ENCODE results near the gene NDUFB7.
"Not testable (repeated sequence)": the region's sequence is repeated elsewhere in the genome, so short reads cannot be mapped to it uniquely, and the experiment has no call there.

GRCh38 chr19:14584372-14584771 lies 12.5 kb upstream of the NDUFB7 start:
- TF ChIP-seq, protein P1, sequence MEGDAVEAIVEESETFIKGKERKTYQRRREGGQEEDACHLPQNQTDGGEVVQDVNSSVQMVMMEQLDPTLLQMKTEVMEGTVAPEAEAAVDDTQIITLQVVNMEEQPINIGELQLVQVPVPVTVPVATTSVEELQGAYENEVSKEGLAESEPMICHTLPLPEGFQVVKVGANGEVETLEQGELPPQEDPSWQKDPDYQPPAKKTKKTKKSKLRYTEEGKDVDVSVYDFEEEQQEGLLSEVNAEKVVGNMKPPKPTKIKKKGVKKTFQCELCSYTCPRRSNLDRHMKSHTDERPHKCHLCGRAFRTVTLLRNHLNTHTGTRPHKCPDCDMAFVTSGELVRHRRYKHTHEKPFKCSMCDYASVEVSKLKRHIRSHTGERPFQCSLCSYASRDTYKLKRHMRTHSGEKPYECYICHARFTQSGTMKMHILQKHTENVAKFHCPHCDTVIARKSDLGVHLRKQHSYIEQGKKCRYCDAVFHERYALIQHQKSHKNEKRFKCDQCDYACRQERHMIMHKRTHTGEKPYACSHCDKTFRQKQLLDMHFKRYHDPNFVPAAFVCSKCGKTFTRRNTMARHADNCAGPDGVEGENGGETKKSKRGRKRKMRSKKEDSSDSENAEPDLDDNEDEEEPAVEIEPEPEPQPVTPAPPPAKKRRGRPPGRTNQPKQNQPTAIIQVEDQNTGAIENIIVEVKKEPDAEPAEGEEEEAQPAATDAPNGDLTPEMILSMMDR (IDR thresholded peaks at IDR 0.05) = not testable (repeated sequence)
- TF ChIP-seq POLR2A (IDR thresholded peaks at IDR 0.05) = not testable (repeated sequence)
